Brain microvascular endothelial cell (primary cell): Measurements from ENCODE around the gene ROBO1.

Experiments
- DNase-seq: peaks from one replicate; pipeline ENCODE4 v3.0.0-alpha.2; 2020
- H3K27ac ChIP-seq: fragments of 250-450 bp; sonication (Bioruptor Pico); 2 replicates; pipeline ENCODE4 v1.5.1; 2020; ENCODE audit warnings: mild to moderate bottlenecking, moderate library complexity
- H3K27me3 ChIP-seq: fragments of 250-450 bp; sonication (Bioruptor Pico); replicated peaks from 2 replicates; pipeline ENCODE4 v1.5.1; 2020; ENCODE audit warnings: mild to moderate bottlenecking
- H3K36me3 ChIP-seq: fragments of 250-450 bp; sonication (Bioruptor Pico); replicated peaks from 2 replicates; pipeline ENCODE4 v1.5.1; 2020; ENCODE audit warnings: mild to moderate bottlenecking
- H3K4me3 ChIP-seq: 2 replicates; pipeline ENCODE4 v1.5.1; 2011; ENCODE audit warnings: low read depth, mild to moderate bottlenecking, control low read depth, low read length, moderate library complexity
- CTCF ChIP-seq: IDR thresholded peaks from 2 replicates; pipeline ENCODE4 v1.5.1; 2011; ENCODE audit warnings: low read depth, mild to moderate bottlenecking, moderate library complexity, low read length, control low read depth, inconsistent platforms; ENCODE audit errors: missing control alignments
- in situ Hi-C: cut with HindIII; loops from 2 replicates; pipeline ENCODE4 v1.10.0; 2017; ENCODE audit warnings: low sequenced_read_pairs, low pct_ligation_motif_present

ROBO1 gene

GRCh38 chr3:78742041-78742440, 1025.8 kb downstream of the ROBO1 start:
- in situ Hi-C loops: no loop called here
- H3K27ac ChIP-seq: no peak overlapping the region
- no peak for DNase-seq
- no peaks in the 10 kb centered on the region for H3K27me3 ChIP-seq
- H3K36me3 ChIP-seq: no peaks in the 10 kb centered on the region
- no peak overlapping the region for H3K4me3 ChIP-seq
- TF ChIP-seq CTCF: no peak

GRCh38 chr3:78741066-78741645, 1026.6 kb downstream of the ROBO1 start:
- H3K4me3 ChIP-seq: no peak overlapping the region
- H3K27me3 ChIP-seq: no peaks in the 10 kb centered on the region
- no peak overlapping the region for H3K27ac ChIP-seq
- no peaks in the 10 kb centered on the region for H3K36me3 ChIP-seq
- TF ChIP-seq CTCF: peak; percentile 52
- DNase-seq: no peak
- in situ Hi-C loops: no loop called here

DNA sequence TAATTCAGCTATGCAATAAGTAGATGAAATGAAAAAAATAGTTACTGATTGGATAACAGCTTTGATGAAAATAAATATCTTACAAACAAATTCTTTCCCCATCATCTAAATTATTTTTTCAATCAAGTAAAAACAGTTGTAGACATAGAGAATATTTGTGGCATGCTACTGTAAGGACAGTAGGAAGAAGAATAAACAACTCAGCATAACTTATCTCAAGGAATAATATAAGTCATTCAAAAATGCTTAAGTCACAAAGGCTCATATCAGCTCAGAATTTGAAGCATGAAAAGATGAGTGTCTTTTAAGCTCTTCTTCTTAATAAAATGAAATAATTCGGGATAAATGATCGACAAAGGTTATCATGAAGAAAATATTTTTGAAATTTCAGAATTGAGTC, 1029.0 kb downstream of the ROBO1 start:
- in situ Hi-C loops: no loop called here

DNA sequence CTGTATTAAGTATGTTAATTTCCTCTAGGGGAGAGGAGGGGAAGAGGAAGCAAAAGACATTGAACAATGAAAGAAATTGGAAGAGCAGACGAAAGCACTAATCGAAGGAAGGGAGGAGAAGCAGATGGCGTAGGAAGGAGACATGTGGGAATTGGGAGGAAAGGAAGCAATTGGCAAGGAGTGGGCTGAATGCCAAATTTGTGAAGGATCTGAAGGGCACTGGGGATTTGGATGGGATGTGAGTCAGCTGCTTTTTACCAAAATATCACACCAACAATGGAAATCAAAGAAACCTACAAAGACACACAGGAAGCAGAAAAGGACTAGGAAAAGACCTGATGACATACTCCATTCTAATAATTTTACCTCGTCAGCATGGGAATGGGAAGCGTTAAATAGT, 1029.8 kb downstream of the ROBO1 start:
- no peak for DNase-seq
- no peak for TF ChIP-seq CTCF
- in situ Hi-C loops: no loop called here
- H3K4me3 ChIP-seq: no peak overlapping the region
- H3K36me3 ChIP-seq: no peaks in the 10 kb centered on the region
- H3K27ac ChIP-seq: no peak overlapping the region
- no peaks in the 10 kb centered on the region for H3K27me3 ChIP-seq

More for the DNA sequence above, 1029.0 kb downstream of the ROBO1 start:
- H3K27me3 ChIP-seq: no peaks in the 10 kb centered on the region
- H3K36me3 ChIP-seq: no peaks in the 10 kb centered on the region
- H3K4me3 ChIP-seq: no peak overlapping the region
- TF ChIP-seq CTCF: no peak
- no peak for DNase-seq
- no peak overlapping the region for H3K27ac ChIP-seq

- Histone ChIP-seq H3K36me3 (no peaks in the 10 kb centered on the region), H3K4me3 (no peak overlapping the region), H3K27ac (no peak overlapping the region), H3K27me3 (no peaks in the 10 kb centered on the region)
- no peak for DNase-seq
- no peak for TF ChIP-seq CTCF
- in situ Hi-C loops: no loop called here
Measured at GRCh38 chr3:78736863-78737262, 1030.9 kb downstream of the ROBO1 start.

- H3K36me3 ChIP-seq: no peaks in the 10 kb centered on the region
- in situ Hi-C loops: no loop called here
- peak; percentile 75 for DNase-seq
- no peak overlapping the region for H3K4me3 ChIP-seq
- H3K27me3 ChIP-seq: no peaks in the 10 kb centered on the region
- no peak for TF ChIP-seq CTCF
- no peak overlapping the region for H3K27ac ChIP-seq
Measured at GRCh38 chr3:78734048-78734637, 1033.7 kb downstream of the ROBO1 start.
